HG03342 (cell line): Measurements from ENCODE around the gene PRODH2.

ENCODE experiments used
- ATAC-seq: cut with Tn5 transposase; IDR thresholded peaks from one replicate; pipeline ENCODE4 v1.9.1; 2021; ENCODE audit warnings: mild to moderate bottlenecking, moderate library complexity; ENCODE audit not compliant: unreplicated experiment

Gene PRODH2, protein sequence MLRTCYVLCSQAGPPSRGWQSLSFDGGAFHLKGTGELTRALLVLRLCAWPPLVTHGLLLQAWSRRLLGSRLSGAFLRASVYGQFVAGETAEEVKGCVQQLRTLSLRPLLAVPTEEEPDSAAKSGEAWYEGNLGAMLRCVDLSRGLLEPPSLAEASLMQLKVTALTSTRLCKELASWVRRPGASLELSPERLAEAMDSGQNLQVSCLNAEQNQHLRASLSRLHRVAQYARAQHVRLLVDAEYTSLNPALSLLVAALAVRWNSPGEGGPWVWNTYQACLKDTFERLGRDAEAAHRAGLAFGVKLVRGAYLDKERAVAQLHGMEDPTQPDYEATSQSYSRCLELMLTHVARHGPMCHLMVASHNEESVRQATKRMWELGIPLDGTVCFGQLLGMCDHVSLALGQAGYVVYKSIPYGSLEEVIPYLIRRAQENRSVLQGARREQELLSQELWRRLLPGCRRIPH

DNA sequence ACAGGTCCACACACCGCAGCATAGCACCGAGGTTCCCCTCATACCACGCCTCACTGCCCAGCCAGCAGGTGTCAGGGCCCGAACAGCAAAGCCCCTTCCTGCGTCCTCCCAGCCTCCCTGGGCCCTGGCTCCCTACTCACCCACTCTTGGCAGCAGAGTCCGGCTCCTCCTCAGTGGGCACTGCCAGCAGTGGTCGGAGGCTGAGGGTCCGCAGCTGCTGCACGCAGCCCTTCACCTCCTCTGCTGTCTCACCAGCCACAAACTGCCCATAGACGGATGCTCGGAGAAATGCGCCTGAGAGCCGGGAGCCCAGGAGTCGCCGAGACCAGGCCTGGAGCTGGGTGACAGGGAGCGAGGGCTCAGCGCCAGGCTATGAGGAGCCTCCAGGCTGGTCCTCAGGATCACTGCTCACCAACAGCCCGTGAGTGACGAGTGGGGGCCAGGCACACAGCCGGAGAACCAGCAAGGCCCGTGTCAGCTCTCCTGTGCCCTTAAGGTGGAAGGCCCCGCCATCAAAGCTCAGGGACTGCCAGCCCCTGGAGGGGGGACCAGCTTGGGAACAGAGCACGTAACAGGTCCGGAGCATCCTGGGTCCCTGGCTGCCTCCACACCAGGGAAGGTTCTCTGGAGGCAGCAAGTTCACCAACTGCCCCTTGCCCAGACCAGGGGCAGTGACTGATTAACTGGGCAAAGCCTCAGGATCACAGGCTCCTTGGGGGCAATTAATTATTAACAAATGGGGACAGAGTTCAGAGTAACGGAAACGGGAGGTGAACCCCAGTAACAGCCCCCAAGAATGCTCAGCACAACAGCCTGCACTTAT is at the start of gene PRODH2:
PRODH2 (minus strand) TSS at position 626 of the 823 bp plus-strand sequence; CDS start at position 586, 40 bp downstream.
- no peak for ATAC-seq

DNA sequence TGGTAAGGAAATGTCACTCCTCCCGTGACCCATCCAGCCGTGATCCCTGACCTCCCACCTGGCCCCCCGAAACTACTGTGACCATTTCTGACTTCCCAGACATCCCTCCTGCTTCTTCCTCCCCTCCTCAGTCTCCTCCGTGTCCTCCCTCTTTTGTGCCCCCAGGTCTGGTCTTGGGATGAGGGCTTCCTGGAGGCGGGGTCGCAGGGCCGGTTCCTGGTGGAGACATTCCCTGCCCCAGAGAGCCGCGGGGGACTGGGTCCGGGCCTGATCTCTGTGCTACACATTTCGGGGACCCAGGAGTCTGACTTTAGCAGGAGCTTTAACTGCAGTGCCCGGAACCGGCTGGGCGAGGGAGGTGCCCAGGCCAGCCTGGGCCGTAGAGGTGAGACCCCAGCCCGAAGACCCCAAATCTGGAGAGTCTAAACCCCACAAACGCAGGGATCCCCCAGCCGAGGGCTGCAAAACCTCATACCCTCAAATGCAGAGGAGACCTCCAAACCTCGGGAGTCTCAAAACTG is 49.1 kb upstream of the PRODH2 start:
- ATAC-seq: no peak

DNA sequence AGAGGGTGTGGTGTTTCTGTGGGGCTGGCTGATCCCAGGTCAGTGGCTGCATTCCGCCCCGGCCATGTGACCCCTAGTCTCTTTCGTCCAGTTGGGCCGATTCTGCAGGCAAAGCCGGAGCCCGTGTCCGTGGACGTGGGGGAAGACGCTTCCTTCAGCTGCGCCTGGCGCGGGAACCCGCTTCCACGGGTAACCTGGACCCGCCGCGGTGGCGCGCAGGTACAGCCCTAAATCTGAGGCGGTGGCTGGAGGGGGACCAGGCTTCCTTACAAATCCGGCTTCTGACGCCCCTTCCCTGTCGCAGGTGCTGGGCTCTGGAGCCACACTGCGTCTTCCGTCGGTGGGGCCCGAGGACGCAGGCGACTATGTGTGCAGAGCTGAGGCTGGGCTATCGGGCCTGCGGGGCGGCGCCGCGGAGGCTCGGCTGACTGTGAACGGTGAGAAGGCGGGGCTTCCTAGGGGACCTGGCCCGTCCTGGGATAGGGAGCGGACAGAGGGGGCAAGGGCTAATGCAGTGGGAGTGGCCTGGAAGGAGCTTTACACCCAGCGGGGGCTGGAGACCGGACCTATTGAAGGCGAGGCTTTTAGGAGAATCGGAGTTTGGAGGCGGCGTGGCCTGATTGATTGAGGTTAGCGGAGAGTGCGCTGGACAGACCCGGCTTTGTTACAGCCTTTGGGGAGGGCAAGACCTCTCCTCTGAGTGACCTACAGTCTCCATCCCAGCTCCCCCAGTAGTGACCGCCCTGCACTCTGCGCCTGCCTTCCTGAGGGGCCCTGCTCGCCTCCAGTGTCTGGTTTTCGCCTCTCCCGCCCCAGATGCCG is 48.4 kb upstream of the PRODH2 start:
- ATAC-seq: no peak

DNA sequence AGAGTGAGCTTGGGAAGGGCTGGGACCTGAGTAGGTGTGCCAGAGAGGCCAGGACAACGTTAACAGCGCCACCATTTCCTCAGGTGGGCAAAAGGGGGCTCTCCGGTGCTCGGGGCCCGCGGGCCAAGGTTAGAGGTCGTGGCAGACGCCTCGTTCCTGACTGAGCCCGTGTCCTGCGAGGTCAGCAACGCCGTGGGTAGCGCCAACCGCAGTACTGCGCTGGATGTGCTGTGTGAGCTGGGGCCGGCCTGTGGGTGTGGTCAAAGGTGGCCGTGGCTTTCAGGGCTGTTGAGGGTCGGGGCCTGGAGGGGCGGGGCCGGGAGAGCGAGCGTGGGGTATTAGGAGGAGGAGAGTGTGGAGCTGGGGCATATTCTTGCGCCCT is 47.8 kb upstream of the PRODH2 start:
- ATAC-seq: no peak

DNA sequence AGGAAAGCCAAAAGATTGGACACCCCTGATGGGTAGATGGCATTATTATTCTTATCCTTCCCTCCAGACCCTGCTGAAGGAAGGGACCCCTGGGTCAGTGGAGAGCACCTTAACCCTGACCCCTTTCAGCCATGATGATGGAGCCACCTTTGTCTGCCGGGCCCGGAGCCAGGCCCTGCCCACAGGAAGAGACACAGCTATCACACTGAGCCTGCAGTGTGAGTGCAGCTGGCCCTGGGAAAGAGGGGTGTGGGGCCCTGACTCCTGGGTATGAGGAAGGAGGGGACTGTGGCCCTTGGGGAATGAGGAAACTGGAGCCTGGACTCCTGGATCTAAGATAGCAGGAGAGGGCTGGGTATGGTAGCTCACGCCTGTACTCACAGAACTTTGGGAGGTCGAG is 46.8 kb upstream of the PRODH2 start:
- ATAC-seq: no peak

DNA sequence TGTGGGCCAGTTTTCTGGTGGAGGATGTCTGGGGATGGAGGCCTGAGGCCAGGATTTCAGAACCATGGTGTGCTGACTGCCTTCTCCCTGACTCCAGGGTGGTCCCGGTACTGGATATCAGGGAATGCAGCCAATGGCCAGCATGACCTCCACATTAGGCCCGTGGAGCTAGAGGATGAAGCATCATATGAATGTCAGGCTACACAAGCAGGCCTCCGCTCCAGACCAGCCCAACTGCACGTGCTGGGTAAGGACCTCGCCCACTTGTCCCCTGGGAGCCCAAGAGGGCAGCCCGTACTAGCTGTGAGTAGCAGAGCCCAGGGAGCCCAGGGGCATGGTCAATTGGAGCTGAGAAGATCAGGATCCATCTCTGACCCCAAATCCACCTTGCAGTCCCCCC is 45.7 kb upstream of the PRODH2 start:
- no peak for ATAC-seq

DNA sequence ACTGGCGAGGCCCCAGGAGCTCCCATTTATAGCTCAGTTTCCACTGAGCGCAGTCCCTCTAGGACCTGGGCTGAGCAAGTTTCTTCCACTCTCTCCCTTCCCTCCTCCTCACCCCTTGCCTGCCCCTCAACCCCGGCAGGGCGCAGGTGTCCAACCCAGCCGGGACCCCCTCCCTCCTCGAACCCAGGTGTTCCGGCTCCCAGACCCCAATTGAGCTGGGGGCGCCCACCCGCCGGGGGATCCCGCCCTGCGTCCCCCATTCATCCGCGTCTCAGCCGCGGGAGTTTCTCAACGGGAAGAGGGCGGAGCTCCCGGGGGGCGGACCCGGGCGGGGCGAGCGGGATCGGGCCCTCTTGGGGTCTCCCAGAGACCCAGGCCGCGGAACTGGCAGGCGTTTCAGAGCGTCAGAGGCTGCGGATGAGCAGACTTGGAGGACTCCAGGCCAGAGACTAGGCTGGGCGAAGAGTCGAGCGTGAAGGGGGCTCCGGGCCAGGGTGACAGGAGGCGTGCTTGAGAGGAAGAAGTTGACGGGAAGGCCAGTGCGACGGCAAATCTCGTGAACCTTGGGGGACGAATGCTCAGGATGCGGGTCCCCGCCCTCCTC is 44.0 kb upstream of the PRODH2 start, which contains the start of gene KIRREL2:
KIRREL2 (plus strand) TSS at position 366 of the 604 bp plus-strand sequence; CDS start at position 575, 209 bp downstream.
- no peak for ATAC-seq

DNA sequence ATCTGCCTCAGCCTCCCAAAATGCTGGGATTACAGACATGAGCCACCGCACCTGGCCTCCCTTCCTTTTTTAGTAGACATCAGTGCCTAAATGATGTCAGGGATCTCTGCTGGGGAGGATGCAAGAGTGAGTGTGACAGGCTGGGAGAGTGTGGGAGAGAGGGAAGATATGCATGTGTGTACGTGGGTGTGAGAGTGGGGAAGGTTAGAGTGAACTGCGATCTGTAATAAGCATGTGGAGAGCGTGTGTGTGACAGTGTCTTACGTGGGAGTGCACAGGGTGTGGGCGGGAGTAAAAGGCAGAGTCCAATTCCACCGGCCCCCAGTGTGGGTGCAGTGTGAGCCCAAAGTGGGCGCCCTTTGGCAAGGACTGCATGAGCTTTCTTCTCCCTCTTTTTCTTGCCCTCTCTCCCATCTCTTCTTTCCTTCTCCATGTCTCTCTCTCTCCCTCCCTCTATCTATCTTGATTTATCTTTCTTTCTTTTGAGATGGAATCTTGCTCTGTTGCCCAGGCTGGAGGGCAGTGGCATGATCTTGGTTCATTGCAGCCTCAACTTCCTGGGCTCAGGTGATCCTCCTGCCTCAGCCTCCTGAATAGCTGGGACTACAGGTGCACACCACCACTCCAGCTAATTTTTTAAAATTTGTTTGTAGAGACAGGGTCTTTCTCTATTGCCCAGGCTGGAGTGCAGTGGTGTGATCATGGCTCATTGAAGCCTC is 40.6 kb upstream of the PRODH2 start:
- no peak for ATAC-seq

DNA sequence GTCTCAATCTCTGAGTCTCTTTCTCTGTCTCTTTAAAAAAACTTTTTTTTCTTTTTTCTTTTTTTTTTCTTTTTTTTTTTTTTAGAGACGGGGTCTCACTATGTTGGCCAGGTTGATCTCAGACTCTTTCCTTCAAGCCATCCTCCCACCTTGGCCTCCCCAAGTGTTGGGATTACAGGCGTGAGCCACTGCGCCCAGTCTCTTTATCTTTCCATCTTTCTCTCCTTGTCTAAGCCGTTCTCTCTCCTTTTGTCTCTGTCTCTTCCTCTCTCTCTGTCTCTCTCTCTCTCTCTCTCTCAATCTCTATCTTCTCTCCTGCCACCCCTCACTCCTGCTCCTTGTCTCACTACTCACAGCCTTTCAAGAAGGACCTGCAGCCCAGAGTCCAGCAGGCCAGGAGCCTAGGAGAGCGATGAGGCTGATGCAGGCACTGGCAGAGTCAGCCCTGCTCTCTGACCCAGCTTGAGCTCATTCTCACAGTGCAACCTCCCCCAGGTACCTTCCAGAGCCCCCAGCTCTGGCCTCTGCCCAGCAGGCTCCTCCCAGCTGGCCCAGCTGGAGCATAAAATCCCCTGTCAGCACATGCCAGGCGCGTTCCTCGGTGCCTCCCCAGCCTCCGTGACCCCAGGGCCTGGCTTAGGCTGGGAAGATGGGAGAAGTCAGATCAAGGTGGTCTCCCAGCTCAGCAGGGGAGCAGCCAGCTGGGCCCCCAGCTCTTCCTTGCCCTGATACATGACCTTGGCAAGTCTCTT is 39.6 kb upstream of the PRODH2 start, which contains the start of gene NPHS1:
NPHS1 (minus strand) TSS at position 476 of the 752 bp plus-strand sequence. CDS start 667 bp downstream, outside the sequence.
- ATAC-seq: no peak

DNA sequence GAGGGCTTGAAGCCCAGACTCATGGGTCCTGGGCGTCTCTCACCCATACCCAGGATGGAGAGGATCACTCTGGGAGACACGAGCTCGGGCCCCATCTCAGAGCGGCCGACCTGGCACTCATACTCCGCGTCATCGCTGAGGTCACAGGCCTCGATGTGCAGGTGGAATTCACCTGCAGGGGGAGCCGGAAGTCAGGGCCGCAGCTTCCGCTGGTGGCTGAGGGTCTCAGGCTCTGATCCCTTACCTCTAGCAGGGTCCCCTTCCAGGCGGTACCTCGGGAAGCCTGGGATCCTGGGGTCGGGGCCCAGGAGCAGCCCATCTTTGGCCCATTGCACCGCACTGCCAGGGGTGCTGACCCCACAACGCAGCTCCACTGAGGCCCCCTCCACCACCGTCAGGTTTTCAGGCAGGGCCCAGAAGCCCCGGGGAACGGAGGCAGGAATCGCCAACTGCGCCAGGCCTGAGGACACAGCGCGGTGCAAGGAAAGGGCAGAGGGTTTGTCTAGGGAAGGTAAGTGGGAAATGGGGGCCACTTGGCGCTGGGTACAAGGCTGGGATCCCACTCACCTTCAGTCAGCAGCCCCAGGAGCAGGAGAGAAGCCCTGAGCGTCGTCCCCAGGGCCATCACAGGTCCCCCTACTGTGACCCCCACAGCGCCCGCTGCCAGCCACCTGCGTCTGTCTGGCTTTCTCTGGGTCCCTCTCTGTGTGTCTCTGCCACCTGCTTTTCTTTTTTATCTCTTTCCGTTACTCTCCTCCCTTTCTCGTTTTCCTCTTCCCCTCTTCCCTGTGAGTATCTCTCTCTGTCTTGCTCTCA is 38.8 kb upstream of the PRODH2 start:
- ATAC-seq: no peak

DNA sequence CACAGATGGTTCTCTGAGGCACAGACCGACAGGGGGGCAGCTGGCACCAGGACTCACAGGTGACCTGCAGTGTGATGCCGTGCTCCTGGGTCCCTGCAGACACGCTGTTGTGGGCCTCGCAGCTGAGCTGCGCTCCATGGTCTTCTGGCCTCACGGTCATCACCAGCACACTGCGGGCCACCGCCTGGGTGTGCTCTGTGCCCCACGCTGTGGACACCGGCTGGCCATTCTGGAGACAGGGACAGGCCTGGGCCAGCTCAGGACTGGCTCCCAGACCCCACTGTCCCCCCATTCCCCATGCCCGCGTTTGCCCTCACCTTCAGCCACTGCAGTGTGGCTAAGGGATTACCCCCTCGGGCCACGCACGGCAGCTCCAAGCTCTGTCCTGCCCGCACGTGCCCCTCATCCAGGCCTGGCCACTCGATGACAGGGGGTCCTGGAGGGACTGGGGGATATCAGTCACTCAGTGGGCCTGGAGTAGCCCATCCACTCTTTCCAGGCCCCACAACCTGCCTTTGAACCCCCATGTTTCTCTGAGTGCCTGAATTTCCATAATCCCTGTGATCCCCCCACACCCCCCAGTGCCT is 36.4 kb upstream of the PRODH2 start:
- no peak for ATAC-seq

DNA sequence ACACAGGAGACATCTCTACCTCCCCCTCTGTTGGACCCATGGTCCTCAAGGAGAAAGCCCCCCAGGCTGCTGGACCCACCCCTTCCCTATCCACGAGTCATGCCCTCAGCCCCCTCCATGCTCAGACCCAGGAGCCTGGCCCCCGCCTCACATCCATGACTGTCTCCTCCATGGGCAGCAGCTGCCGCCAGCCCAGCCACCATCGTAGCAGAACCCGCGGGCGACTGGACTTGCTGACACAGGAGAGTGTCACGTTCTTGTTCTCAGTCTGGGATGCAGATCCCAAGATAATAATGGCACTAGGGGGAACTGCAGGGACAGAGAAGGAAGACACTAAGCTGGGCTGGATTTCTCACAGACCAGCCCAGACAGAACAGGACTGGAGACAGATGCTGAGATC is 35.8 kb upstream of the PRODH2 start:
- no peak for ATAC-seq

DNA sequence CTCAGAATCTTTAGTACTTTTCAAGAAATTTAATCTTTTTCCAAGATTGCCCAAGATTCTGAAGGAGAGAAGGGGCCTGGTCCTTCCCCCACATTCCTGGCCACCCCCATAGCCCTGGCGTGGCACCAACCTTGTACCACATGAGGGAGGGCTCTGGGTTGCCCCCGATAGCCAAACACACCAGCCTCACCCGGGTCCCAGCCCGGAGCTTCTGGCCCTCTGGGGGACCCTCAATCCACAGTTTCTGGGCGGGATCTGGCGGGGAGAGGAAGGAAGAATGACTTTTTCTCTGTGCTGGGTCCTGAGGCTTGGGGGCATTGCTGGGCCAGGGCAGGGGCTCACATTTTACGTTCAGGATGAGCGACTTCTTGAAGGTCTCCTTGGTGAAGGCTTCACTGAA is 35.3 kb upstream of the PRODH2 start:
- no peak for ATAC-seq

DNA sequence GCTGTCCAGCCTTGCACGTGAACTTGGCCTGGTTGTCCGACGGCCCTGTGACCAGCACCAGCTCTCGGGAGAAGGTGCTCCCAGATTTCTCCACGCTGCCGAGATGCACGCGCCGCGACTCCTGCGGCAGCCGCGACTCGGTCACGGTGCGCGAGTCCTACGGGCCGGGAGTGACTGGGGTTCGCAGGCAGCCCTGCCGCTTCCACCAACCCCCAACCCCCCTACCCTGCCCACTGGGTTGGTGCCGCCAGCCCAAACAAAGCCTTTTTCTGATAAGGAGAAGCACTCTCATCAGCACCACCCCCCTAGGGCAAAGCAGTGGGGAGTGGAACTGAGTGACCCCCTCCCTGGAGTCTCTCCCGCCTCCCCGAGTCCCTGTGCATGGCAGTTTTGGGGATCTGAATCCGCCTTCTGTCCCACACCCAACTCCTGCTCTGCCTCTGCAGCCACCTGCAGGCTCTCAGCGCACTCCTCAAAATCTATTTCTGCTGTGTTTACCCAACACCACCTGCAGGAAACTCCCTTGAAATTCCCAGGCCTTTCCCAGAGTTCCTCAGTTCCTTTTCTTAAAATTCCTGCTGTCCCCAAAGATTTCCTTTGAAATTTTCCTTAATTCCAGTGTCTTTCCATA is 33.5 kb upstream of the PRODH2 start:
- ATAC-seq: no peak

DNA sequence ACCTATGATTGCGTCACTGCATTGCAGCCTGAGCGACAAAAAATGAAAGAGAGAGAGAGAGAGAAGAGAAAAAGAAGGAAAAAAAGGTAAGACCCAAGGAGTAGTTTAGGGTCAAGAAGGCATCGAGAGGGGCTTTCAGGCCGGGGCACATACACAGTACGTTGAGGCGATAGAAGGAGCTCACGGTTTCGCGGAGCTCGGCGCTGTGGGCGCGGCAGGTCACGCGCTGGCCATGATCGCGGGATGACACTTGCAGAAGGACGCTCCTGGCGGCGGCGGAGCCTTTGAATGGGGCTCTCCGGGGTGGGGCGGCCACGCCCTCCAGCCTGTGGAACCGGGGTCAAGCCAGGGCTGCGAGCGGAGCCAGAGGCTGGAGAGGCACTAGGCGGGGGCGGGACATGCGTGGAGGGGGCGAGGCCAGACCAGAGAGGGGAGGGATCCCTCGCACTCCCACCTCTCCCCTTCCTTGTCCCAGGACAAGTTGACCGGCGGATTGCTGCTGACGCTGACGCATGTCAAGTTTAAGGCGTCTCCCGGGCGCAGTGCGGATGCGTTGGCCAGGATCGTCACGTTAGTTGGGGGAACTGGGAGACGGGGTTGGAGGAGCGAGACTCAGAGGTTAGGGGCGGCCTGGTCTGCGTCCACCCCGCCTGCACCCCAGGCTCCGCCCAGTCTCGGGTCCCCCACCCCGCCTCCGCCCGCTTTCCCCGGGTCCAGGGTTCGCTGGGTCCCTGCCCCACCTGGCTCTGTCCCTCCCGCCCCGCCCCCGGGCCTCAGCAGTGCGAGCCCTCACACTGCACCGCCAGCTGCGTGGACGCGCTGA is 32.8 kb upstream of the PRODH2 start:
- ATAC-seq: no peak

DNA sequence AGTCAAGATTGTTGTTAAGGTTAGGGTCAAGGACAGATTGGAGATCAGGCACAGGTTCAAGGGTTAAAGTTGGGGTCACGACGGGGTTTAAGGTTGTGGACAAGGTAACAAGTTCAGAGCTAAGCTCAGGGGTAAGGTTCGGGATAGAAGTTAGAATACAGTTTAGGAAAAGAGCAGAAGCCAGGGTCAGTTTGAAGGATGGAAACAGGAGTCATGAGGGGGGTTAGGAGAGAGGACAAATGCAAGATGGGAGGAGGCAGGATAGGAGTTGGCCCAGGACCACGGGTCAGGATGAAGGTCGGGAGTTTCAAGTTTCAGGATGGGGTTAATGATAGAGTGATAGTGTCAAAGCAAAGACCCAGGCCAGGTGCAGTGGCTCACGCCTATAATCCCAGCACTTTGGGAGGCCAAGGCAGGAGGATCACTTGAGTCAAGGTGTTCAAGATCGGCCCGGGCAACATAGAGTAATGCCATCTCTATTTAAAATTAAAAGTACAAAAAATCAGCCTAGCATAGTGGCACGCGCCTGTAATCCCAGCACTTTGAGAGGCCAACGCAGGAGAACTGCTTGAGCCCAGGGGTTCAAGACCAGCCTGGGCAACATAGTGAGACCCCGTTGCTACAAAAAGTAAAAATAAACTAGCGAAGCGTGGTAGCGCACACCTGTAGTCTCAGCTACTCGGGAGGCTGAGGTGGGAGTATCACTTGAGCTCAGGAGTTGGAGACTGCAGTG is 32.0 kb upstream of the PRODH2 start:
- no peak for ATAC-seq
